GM21526 (cell line): Measurements from ENCODE around the gene COMT.

ENCODE experiments used
- ATAC-seq: cut with Tn5 transposase; IDR thresholded peaks from one replicate; pipeline ENCODE4 v1.9.1; 2021; ENCODE audit warnings: moderate library complexity; ENCODE audit not compliant: unreplicated experiment, low FRiP score

COMT gene

DNA sequence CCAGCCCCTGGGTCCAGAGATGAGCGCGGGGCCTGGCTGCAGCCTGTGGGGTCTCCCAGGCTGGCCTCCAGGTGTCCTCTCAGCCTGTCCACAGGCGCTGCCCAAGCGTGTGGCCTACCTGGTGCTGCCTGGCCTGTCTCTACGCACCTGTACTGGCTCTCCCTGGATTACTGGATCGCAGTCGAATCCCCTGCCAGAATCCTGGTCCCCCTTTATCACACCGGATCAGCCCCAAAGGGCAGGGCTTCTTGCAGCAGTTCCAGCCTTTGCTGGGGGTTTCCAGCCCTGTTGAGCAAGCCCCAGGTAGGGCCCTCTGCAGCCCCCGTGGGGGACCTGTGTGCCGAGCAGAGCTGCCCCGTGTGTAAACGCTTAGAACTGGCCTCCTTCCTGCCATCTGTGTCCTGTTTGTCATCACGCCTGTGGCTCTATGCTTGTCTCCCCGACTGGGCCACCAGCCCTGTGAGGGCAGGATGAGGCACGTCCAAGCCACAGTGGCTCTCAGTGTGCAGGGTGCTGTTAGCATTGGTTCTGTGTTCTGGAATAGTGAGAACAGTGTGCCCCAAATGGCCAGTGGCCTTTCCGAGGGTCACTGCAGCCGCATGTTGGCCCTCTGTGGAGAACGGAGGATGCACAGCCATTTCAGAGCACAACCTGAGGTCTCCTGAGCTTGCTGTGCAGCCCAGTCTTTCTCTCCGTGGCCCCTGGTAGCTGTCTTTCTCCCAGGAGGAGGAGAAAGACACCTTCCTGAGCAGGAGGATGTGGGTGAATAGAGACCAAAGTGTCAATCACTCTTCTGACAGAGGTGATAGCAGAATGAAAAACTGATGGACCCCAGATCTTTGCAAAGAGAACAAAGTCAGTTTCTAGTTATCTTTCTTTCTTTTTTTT lies 13.9 kb downstream of the COMT start:
- no peak for ATAC-seq

DNA sequence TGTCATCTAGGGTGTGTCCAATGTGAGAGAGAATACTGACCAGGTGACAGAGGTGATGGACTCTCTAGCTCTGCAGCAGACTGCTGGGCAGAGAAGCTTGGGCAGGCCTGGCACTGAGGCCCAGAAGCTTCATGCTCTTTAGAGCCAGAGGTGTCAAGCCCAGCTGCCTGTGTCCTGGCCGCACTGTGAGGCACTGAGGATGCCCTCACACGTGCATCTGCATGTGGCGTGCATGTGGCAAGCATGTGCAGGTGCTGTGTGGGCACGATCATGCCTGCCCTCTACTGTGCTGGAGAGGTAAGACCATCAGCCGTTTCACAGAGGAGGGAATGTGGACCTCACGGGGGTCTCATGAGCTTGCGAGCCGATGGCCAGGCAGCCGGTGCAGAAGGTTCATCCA lies 15.9 kb downstream of the COMT start:
- ATAC-seq = no peak

DNA sequence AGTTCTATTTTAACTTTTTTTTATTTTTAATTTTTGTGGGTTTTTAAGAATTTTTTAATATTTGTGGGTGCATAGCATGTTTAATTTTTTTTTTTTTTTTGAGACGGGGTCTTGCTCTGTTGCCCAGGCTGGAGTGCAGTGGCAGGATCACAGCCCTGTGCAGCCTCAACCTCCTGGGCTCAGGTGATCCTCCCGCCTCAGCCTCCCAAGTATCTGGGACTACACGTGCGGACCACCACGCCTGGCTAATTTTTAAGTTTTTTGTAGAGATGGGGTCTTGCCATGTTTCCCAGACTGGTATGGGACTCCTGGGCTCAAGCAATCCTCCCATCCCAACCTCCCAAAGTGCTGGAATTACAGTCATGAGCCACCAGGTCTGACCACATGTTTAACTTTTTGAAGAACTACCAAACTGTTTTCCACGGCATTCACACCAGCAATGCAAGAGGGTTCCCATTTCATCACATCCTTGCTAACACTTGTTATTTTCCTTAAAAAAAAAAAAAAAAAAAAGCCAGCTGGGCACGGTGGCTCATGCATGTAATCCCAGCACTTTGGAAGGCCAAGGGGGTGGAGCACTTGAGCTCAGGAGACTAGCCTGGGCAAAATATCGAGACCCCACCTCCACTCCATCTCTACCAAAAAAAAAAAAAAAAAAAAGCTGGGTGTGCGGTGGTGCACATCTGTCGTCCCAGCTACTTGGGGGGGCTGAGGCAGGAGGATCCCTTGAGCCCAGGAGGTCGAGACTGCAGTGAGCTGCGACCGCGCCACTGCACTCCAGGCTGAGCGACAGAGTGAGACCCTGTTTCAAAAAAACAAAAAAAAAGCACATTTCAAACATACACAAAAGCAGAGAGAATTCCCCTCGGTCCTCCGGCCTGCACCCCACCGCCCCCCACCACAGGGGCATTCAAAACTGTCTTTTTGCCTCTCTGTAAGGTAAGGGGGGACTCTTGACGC lies 16.8 kb downstream of the COMT start:
- no peak for ATAC-seq

DNA sequence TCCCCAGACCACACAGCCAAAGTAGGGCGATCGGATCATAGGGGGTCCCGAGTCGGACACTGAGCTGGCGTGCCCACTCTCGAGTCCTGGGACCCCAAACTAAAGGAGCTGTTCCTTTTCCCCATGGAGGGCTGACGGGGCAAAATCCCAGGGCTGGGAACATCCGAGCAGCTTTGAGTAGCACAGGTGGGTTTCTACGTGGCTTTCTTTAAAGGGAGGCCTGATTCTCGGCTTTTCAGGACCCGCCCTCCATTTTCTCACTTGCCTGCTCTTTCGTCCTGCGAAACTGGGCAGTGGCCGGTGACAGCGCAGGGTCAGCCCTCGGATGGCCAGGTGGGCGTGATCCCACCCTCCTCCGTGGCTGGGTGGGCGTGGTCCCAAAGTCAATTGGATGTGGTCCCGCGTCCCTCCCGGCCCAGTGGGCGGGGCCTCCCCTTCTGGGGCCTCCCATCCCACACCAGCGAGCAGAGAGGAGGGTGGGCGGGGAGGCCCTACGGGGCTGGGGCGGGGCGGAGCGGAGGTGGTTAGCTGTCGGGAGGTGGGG lies 17.5 kb downstream of the COMT start:
- ATAC-seq = no peak

DNA sequence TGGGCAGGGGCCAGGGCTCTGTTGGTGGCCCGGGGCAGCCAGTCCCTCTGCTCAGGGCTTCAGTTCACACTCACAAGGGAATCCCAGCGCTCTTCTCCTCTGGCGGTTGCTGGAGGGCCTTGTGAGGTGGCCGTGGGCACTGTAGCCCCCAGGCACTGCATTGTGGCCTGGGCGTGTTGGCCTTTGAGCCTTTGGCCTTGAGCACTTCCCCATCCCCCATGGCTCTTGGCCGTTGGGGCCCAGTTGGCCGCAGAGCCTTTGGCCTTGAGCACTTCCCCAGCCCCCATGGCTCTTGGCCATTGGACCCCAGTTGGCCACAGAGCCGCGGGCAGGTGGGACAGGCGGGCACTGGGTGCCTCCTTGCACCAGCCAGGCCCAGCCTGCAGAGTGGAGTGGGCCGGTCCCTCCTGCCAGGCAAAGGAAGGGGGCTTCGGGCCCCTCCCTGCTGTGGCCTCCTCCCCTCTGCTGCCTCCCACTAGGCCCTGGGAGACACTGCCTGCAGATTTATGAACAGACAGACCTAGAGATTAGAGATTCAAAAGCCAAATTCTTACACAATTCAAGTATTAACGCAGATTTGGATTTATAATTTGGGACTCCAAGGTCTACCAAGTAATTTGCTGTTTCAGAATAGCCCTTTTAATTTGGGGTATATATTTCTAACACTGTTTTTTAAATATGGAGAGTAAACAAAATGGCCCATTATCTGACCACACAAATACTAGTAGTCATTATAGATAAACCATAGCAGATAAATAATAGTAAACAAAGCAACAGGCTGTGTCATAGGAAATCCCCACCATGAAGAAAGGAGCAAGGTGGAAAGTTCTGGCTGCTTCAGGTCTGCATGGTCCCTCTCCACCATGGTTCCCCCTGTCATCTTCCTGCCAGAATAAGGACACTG lies 18.3 kb downstream of the COMT start:
- no peak for ATAC-seq

DNA sequence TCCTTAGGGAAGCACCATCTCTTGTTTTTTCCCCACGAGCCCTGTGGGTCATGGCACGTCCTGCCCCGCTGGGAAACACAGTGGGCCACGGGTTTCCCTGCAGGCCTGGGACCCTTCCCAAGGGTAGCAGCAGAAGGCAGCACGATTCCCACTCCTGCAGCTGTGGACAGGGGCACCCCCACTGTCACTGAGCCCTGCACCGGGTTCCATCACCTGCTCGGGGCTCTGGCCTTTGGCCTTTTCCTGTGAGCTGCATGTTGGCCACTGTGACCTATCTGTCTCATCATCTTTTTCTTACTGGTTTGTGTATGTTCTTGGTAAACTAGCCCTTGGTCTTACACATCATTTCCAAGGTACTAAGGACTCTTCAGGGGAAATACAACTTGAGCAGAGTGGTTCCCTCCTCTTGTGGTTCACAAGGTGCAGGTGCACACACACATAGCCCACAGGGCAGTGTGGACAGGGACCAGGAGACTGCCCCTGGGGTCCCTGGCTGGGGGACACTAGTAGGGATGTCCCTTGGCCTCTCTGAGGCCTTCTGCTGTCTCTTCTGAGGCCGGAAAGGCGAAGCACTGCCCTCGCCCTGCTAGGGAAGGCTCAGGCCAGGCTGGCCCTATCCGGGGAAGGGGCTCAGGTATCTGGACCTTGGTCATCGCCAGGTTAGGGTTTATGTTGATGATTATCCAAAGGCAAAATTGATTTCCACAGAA lies 19.1 kb downstream of the COMT start:
- no peak for ATAC-seq

DNA sequence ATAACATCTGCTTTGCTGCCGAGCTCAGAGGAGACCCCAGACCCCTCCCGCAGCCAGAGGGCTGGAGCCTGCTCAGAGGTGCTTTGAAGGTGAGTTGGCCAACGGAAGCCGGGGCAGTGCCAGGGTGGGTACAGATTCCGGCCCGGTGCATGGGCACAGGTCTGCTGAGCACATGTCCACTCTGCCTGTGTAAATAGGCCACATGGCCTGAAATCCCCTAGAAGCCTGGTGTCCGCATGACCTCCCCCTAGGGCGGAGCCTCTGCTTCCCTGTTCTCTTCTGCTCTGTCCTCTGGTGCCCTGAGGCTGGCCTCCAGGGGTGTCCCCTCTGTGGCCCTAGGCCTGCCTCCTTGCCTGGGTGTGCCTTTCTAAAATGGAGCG lies 19.6 kb downstream of the COMT start:
- no peak for ATAC-seq

DNA sequence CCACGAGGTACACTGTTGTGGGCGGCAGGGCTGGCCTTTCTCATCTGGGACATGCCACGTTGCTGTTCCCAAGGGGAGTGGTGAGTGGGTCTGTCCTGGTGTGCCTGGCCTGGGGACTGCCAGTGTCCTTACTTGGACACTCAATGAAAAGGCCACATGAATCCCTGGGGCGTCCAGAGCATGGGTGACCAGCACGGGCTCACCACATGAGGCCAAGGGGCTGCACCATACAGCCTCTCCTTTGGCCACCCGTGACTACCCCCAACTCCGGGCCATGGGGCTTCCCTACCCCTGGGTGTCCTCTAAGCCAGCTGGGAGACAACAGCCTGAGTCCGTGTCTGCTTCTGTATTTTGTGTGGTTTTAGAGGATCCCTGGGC lies 20.3 kb downstream of the COMT start:
- ATAC-seq = no peak

DNA sequence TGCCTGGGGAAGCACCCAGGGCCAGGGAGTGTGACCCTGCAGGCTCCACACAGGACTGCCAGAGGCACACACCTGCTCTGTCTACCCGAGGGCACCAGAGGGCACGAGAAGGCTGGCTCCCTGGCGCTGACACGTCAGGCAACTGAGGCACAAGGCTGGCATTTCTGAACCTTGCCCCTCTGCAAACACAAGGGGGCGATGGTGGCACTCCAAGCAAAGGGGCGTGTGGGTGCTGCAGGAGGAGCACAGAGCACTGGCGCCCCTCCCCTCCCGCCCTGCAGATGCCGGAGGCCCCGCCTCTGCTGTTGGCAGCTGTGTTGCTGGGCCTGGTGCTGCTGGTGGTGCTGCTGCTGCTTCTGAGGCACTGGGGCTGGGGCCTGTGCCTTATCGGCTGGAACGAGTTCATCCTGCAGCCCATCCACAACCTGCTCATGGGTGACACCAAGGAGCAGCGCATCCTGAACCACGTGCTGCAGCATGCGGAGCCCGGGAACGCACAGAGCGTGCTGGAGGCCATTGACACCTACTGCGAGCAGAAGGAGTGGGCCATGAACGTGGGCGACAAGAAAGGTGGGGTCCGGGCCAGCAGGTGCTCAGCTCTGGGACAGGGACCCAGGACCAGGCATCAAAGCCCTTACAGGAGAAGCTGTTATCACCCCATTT lies 20.8 kb downstream of the COMT start:
- ATAC-seq = no peak

DNA sequence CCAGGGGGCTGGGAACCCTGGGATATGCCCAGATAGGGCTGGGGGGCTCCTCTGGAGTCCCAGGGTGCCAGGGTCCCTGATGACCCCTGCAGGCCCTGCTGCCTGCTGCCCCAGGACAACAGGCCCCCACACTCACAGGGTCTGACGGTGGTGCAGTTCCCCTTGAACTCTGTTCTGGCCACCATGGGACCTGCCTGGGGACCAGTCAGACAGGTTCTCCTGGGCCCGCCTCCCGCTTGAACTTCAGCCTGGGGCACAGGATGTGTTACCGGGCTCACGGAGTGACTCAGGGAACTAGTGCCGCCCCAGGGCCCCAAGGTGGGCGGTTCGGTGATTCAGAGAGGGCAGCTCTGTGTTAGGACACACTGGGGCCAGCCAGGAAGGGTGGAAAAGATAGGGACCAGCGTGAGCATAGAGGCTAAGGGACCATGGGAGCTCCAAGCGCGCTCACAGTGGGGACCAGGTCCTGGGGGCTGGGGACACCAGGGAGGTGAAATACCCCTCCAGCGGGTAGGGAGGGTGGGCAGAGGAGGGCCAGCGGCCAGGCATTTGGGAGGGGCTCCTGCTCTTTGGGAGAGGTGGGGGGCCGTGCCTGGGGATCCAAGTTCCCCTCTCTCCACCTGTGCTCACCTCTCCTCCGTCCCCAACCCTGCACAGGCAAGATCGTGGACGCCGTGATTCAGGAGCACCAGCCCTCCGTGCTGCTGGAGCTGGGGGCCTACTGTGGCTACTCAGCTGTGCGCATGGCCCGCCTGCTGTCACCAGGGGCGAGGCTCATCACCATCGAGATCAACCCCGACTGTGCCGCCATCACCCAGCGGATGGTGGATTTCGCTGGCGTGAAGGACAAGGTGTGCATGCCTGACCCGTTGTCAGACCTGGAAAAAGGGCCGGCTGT lies 21.6 kb downstream of the COMT start:
- ATAC-seq = no peak

DNA sequence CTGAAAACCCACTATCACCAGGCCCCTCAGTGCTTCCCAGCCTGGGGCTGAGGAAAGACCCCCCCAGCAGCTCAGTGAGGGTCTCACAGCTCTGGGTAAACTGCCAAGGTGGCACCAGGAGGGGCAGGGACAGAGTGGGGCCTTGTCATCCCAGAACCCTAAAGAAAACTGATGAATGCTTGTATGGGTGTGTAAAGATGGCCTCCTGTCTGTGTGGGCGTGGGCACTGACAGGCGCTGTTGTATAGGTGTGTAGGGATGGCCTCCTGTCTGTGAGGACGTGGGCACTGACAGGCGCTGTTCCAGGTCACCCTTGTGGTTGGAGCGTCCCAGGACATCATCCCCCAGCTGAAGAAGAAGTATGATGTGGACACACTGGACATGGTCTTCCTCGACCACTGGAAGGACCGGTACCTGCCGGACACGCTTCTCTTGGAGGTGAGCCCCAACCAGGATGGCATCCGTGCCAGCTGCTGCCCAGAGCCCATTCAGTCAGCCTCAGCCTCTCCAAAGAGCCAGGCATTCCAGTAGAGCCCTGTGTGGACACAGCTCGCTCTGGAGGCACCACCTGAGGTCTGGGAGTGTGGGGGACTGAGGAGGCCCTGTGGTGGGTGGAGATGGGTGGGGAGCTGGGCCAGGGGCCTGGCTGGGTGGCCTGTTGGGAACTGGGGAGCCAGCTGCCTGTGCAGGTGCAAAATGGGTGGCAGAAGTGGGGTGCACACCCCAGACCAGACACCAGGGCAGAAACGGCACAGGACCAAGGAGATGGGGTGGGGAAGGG lies 22.5 kb downstream of the COMT start:
- no peak for ATAC-seq

DNA sequence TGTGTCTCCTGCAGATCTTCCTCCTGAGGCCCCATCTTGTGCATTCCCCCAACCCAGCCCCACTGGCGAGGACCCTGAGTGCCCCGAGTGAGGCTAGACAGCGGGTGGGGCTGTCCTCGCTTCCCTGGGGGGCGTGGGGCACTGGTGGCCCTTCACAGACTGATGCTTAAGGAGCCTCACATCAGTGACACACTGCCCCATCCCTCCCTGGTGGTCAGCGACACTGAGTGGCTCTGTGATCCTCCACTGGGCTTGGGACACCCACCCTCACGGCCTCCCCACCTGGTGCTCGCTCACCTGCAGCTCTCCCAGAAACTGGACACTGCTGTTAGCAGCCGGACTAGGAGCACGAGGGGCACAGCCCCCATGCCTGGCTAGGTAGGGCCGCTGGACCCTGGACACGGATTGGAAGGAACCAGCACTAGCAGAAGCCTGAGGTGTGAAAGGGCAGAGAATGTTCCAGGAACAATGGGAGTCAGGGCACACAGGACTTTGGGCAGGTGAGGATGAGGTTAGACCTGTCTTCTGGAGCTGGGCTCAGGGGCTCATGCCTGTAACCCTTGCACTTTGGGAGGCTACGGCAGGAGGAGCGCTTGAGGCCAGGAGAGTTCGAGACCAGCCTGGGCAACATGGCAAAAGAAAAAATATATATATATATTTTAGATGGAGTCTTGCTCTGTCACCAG lies 23.3 kb downstream of the COMT start:
- ATAC-seq = no peak

DNA sequence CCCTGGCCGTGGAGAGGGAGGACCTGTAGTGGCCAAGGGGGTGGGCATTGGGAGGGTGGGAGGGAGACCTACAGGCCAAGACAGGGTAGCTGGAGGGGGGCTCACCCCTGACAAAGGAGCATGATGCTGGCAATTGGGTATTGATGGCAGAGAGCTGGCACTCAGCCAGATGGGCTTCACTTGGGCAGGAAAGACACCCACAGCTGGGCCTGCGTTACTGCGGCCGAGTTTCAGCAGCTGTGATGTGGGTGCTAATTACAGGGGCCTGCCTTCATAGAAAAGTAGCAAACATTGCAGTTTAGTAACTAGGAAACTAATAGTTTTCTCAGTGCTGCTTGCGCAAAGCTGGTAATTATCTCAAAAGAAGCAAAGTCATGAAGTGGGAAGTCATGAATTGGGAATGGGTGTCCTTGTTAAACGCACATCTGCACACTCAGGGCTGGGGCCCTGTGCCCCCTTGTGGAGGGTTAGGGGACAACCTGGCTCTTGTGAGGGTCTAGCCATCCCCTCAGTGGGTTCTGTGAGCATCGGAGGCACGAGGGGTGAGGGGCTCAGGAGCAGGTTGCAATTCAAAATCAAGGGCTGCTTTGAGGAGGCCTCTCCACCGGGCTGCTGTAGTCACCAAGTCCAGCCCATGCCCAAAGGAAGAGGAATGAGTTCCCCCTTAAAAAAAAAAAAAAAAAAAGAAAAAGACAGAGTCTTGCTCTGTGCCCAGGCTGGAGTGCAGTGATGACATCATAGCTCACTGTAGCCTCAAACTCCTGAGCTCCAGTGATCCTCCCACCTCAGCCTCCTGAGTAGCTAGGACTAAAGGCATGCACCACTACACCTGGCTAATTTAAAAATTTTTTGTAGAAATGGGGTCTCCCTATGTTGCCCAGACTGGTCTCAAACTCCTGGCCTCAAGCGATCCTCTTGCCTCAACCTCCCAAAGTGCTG lies 24.5 kb downstream of the COMT start:
- ATAC-seq = no peak

DNA sequence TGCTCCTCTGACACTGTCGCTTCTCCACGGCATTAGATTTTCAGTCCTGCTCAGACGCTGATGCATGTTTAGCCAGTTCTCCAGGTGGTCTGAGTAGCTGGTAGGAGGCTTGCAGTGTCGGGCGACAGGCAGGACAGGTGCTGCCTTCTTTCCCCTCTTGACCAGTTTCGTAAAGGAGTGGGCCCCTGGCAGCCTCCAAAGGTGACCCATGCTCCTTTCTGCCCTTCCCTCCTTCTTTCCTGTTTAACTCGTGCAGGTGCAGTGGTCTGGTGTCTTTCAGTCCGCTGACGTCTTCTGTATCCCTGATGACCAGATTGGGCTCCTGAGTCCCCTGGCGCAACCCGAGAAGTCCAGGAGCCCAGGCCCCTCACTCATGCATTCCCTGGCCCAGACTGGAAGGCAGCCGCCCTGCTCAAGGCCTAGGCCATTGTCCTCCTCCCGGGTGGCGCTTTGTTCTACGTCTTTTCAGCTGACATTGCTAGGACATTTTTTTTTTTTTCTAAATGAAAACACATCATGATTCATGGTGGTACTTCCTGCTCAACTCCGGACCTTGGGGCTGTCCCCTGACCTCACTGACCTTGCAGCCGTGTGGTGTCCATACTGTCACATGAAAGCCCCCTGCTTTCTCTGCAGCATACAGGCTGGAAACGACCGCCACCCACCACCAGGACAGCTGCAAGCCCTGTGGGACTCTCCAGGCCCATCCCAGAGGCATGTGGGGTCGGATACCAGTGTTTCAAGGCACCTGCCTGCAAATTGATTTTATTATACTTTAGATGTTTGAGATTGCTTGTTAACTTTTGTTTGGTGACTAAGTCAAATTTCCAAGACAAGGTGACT lies 25.6 kb downstream of the COMT start:
- no peak for ATAC-seq
